ENCODE measurements around the gene ANGPTL5. TPM values are rescaled to one million over a fixed set of nuclear protein-coding genes. Genes with fewer than 3 reads are reported as not detected.
A peak's percentile ranks its signal among the peaks of the same experiment; 100 is the strongest.
"Not testable (repeated sequence)": the region's sequence is repeated elsewhere in the genome, so short reads cannot be mapped to it uniquely, and the experiment has no call there.

The ANGPTL5 gene
- total RNA-seq, 4 donors from 2014 or later = 0.37 to 3.2 (median 0.56) TPM; not detected in 1

DNA sequence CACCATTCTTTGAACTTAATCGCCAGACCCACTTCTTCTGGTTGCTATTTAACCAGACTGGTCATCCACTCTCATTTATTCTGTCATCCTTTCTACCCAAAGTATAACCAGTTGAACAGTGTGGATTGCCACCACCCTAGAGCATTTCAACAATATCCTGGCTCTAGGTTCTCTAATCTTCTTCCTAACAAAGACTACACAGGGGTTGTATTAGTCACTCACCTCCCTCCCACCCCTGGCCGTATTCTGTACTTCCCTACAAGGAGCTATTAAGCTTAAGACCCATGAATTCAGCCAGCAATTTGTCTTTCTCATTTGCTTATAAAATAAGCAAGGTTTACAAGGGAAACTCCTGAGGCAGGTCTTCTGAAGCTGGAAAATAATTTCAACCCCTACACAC is 48.4 kb downstream of the ANGPTL5 start:
- ATAC-seq (ENCODE audit: low FRiP score) (no peak), DNase-seq (ENCODE audit: low spot score) (no peak)
- TF ChIP-seq, protein P1, sequence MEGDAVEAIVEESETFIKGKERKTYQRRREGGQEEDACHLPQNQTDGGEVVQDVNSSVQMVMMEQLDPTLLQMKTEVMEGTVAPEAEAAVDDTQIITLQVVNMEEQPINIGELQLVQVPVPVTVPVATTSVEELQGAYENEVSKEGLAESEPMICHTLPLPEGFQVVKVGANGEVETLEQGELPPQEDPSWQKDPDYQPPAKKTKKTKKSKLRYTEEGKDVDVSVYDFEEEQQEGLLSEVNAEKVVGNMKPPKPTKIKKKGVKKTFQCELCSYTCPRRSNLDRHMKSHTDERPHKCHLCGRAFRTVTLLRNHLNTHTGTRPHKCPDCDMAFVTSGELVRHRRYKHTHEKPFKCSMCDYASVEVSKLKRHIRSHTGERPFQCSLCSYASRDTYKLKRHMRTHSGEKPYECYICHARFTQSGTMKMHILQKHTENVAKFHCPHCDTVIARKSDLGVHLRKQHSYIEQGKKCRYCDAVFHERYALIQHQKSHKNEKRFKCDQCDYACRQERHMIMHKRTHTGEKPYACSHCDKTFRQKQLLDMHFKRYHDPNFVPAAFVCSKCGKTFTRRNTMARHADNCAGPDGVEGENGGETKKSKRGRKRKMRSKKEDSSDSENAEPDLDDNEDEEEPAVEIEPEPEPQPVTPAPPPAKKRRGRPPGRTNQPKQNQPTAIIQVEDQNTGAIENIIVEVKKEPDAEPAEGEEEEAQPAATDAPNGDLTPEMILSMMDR (IDR thresholded peaks at IDR 0.05) = no peak

DNA sequence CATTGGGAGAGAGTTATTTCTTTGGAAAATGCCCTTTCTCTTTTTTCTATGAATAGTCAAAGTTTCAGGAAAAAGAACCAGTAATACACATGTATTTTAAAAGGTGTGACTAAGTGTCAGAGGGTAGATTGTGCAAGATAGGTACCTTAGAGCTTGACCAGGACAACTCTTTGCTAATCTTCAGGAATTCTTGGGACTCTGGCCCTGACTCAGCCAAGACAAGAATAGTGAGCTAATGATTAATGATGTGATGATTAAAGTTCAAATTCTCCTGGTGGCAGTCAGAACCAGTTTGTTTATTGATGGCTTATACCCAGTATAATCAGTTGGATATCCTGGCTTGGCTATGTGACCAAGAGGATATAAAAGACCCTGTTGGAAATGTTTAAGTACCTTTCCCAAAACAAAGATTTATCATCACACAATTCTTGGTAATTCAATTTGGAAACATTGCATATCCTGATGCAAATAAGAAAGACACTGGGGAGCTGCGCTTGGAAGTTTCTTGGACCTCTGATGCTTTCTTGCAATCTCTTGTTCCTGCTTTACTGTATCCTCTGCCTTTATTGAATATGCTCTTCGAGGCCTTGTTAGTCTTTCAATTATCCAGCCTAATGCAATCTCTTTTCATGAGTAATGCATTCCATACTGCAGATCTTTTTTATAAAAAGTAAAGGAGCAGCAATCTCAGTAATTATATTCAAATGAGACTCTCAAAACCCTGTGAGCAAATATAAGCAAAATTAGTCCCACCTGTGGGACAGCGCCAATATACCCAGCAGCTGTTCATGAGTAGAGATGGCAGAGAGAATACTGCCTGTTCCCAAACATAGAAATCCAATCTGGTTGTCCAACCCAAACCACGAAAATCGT is 49.5 kb downstream of the ANGPTL5 start:
- ATAC-seq (ENCODE audit: low FRiP score) (no peak), DNase-seq (ENCODE audit: low spot score) (no peak)
- TF ChIP-seq, protein P1 (IDR thresholded peaks at IDR 0.05) = no peak

DNA sequence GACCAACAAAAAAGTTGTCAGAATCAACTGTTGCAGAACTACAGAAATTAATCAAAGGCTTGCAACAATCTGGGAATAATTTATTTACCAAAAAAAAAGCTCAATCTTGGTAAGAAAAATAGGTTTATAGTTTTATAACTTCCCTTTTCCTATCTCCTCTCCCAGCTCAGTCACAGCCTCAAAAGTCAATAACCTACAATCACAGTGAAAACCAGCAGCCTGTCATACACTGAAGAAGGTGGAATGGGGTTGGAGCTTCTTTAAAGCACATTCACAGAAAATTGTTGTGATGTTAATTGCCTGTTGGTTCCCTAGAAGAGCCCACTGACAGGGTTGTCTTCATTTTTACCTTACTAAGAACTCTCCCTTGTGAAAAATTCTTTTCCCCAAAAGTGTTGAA is 52.2 kb downstream of the ANGPTL5 start:
- no peak for ATAC-seq (ENCODE audit: low FRiP score)

DNA sequence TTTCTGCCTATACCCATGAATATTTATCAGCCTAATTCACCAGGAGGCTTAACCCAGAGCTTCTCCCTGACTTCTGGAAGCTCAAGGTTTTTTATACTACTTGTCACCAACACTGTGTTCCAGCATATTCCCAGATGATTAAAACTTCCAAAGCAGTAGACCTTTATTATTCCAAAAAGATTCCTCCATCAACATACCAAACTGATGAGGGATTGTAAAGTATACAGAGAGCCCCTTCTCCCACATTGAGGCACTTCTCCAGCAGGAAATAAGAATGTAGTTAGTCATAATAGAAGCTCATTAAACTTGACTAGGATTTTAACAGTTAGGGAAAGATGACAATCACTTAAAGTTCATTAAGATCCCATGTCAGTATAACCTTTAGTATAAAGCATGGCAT is 53.0 kb downstream of the ANGPTL5 start:
- ATAC-seq (ENCODE audit: low FRiP score) (no peak), DNase-seq (ENCODE audit: low spot score) (no peak)
- TF ChIP-seq, protein P1 (IDR thresholded peaks at IDR 0.05) = no peak

More for the DNA sequence above, 52.2 kb downstream of the ANGPTL5 start:
- TF ChIP-seq, protein P1 (IDR thresholded peaks at IDR 0.05) = no peak
- DNase-seq (ENCODE audit: low spot score) = no peak

DNA sequence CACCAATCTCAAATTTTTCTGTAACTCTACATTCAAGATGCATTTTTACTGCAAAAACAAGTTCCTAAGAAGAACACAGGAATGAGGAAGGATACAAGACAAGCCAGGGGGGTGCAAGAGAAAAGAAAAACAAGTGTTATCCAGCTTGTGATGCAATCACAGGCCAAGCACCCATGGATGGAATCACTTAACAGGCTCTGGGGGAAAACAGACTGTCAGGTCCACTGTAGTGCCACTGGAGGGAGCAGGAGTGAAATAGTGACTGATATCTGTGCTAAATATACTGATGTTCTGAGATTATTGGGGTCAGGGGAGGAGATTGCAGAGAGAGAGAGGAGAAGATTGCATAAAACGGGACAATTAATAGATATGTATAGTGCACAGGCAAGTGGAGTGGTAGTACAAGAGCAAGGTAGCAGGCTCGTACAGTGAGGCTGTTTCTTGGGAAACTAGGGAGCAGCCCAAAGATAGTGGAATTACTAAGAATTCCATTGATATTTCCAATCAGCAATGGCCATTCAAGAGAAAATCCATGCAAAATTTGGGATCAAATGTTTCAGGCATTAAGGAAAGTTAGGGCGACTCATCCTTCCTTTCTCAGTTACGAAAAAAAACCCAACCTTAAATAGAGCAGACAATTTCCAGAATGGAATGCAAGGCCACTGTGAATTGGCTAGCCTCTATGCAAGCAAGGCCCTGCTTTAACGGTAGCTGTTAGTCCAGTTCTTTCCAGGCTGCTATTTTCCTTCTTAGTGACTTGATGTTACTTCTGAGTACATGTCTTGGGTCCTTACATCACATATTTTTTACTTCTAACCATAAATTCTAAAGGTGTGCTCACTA is 53.7 kb downstream of the ANGPTL5 start:
- TF ChIP-seq, protein P1 (IDR thresholded peaks at IDR 0.05) = no peak
- no peak for DNase-seq (ENCODE audit: low spot score)
- no peak for ATAC-seq (ENCODE audit: low FRiP score)

DNA sequence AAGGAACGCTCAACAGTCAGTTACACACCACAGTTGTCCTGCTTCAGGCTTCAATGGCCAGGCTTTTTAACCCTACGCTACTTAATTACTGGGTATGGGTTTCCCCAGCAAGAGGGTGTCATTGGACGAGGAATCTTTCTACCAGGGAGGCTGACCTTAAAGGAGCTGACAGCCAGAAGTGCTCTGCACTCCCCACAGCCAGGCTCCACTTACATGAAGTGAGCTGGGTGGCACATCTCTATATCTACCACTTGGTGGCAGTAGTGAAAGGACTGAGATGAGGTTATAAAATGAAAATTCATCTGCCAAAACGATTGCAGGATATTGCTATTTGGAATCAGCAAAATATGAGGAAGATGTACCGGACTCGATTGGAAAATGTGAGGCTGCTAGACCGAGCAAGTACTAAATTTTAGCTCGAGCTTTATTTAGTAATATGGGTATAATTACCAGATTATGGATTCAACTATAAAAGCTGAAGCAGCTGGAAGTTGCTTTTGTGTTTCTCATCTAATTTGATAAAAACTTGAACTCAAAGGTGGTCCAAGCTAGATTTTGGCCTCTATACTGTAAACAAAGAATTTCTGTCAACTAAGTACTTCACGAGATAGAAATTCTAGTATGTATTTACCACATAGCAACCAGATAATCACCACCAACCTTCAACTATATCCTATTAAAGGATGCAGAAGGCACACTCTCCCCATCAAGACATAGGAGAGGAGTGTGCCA is 55.5 kb downstream of the ANGPTL5 start:
- ATAC-seq (ENCODE audit: low FRiP score) (peak; percentile 77), DNase-seq (ENCODE audit: low spot score) (no peak)
- TF ChIP-seq, protein P1 (IDR thresholded peaks at IDR 0.05) = peak in 1 of 3 donors; percentile 43

DNA sequence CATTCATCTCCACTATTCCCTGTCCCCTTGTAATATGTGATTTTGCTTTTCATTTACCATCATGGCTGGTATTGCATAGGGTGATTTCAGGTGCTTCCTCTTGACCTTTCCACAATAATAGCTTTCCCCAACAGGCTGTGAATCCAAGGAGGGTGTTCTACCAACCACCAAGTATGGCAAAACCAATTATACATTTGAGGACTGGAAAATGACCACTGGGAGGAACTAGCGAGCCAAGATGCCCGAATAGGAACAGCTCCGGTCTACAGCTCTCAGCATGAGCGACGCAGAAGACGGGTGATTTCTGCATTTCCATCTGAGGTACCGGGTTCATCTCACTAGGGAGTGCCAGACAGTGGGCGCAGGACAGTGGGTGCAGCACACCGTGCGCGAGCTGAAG is 64.1 kb downstream of the ANGPTL5 start:
- not testable (repeated sequence) for DNase-seq (ENCODE audit: low spot score)

More for the DNA sequence above, 64.1 kb downstream of the ANGPTL5 start:
- not testable (repeated sequence) for ATAC-seq (ENCODE audit: low FRiP score)
